ENCODE data around the gene C1RL.
"Not testable (repeated sequence)": the region's sequence is repeated elsewhere in the genome, so short reads cannot be mapped to it uniquely, and the experiment has no call there.

Gene C1RL

GRCh38 chr12:7114008-7114407 is 5.0 kb upstream of the C1RL start:
- DNase-seq (ENCODE audit: low spot score): no peak

GRCh38 chr12:7113389-7113871 is 4.4 kb upstream of the C1RL start:
- DNase-seq (ENCODE audit: low spot score): no peak

- DNase-seq (ENCODE audit: low spot score): no peak
Measured at GRCh38 chr12:7112041-7112440, 3.0 kb upstream of the C1RL start.

GRCh38 chr12:7110661-7111060 is 1.6 kb upstream of the C1RL start:
- no peak for DNase-seq (ENCODE audit: low spot score)

- no peak for DNase-seq (ENCODE audit: low spot score)
Measured at GRCh38 chr12:7109572-7109920, 532 bp upstream of the C1RL start.

GRCh38 chr12:7108003-7108795 is 815 bp downstream of the C1RL start:
- no peak for DNase-seq (ENCODE audit: low spot score)

- no peak for DNase-seq (ENCODE audit: low spot score)
Measured at GRCh38 chr12:7107636-7108002, 1.4 kb downstream of the C1RL start.

GRCh38 chr12:7107181-7107580 is 1.8 kb downstream of the C1RL start:
- not testable (repeated sequence) for DNase-seq (ENCODE audit: low spot score)

GRCh38 chr12:7106082-7106481 is 2.9 kb downstream of the C1RL start:
- no peak for DNase-seq (ENCODE audit: low spot score)

- no peak for DNase-seq (ENCODE audit: low spot score)
Measured at GRCh38 chr12:7103837-7104584, 5.0 kb downstream of the C1RL start.

GRCh38 chr12:7102582-7102981 is 6.4 kb downstream of the C1RL start:
- no peak for DNase-seq (ENCODE audit: low spot score)

- peak; percentile 57 for DNase-seq (ENCODE audit: low spot score)
Measured at GRCh38 chr12:7101694-7102131, 7.3 kb downstream of the C1RL start.

- DNase-seq (ENCODE audit: low spot score): peak; percentile 12
Measured at GRCh38 chr12:7101047-7101693, 7.8 kb downstream of the C1RL start.

- DNase-seq (ENCODE audit: low spot score): no peak
Measured at GRCh38 chr12:7100239-7100638, 8.8 kb downstream of the C1RL start.

- no peak for DNase-seq (ENCODE audit: low spot score)
Measured at GRCh38 chr12:7099290-7099996, 9.6 kb downstream of the C1RL start.

- no peak for DNase-seq (ENCODE audit: low spot score)
Measured at GRCh38 chr12:7096979-7097378, 12.0 kb downstream of the C1RL start.

GRCh38 chr12:7096006-7096932 is 12.7 kb downstream of the C1RL start:
- no peak for DNase-seq (ENCODE audit: low spot score)

- DNase-seq (ENCODE audit: low spot score): no peak
Measured at GRCh38 chr12:7093892-7094291, 15.1 kb downstream of the C1RL start.

- DNase-seq (ENCODE audit: low spot score): no peak
Measured at GRCh38 chr12:7093486-7093885, 15.5 kb downstream of the C1RL start.

- no peak for DNase-seq (ENCODE audit: low spot score)
Measured at GRCh38 chr12:7092986-7093460, 16.0 kb downstream of the C1RL start.

All from left forelimb (tissue), 1 donor.